Mesothelial cell of epicardium (in vitro differentiated cells): Measurements from ENCODE around the gene PTPRK. TPM values are rescaled to one million over a fixed set of nuclear protein-coding genes. Genes with fewer than 3 reads are reported as not detected.
A peak's percentile ranks its signal among the peaks of the same experiment; 100 is the strongest.

Experiments
- DNase-seq, 2 experiments: peaks; one replicate each; pipeline ENCODE4 v3.0.0; 2021; ENCODE audit warnings: low spot score in 2 of 2; ENCODE audit not compliant: unreplicated experiment in 2 of 2
- H3K27ac Mint-ChIP-seq: 2 replicates; pipeline ENCODE4 v1.8.0; 2021; ENCODE audit warnings: mixed read lengths
- H3K27me3 Mint-ChIP-seq: 2 replicates; pipeline ENCODE4 v1.8.0; 2021; ENCODE audit warnings: low read depth, mixed read lengths
- H3K36me3 Mint-ChIP-seq: 2 replicates; pipeline ENCODE4 v1.8.0; 2021; ENCODE audit warnings: mixed read lengths
- H3K4me1 Mint-ChIP-seq: 2 replicates; pipeline ENCODE4 v1.8.0; 2021; ENCODE audit warnings: mixed read lengths
- H3K4me3 Mint-ChIP-seq: 2 replicates; pipeline ENCODE4 v1.8.0; 2021; ENCODE audit warnings: mild to moderate bottlenecking, moderate library complexity, mixed read lengths
- H3K9me3 Mint-ChIP-seq: 2 replicates; pipeline ENCODE4 v1.8.0; 2021; ENCODE audit warnings: mixed read lengths
- total RNA-seq: library from RNA; stranded (reverse); gene quantifications from 3 replicates; pipeline ENCODE4 v1.2.1, GENCODE V29; 2021
- TF ChIP-seq, protein P1 (sequence below): fragments of 200-600 bp; sonication (generic); IDR thresholded peaks from one replicate; pipeline ENCODE4 v1.5.0; 2021; ENCODE audit warnings: antibody characterized with exemption; ENCODE audit not compliant: unreplicated experiment

The PTPRK gene
- total RNA-seq, 1 donor from 2014 or later, result 93.7 TPM

DNA sequence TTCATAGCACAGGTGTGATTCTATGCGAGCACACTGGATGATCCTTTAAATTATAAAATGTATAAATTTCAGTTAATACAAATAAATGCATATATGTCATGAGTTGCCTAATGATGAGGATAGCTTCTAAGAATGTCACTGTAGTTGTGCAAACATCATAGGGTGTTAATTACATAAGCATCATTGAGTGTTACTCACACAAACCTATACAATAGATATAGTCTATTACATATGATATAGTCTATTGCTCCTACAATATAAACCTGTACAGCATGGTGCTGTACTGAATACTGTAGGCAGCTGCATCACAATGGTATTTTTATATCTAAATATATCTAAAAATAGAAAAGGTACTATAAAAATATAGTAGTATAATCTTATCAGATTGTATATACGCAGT, 159.0 kb downstream of the PTPRK start:
- Mint-ChIP-seq H3K4me3 (no peak overlapping the region), H3K36me3 (peaks cover 2% of the 10 kb centered on the region), H3K4me1 (peaks cover 8% of the 10 kb centered on the region), H3K9me3 (peaks cover 5% of the 10 kb centered on the region), H3K27ac (no peak overlapping the region), H3K27me3 (no peaks in the 10 kb centered on the region)
- DNase-seq, result no peak
- TF ChIP-seq, protein P1, sequence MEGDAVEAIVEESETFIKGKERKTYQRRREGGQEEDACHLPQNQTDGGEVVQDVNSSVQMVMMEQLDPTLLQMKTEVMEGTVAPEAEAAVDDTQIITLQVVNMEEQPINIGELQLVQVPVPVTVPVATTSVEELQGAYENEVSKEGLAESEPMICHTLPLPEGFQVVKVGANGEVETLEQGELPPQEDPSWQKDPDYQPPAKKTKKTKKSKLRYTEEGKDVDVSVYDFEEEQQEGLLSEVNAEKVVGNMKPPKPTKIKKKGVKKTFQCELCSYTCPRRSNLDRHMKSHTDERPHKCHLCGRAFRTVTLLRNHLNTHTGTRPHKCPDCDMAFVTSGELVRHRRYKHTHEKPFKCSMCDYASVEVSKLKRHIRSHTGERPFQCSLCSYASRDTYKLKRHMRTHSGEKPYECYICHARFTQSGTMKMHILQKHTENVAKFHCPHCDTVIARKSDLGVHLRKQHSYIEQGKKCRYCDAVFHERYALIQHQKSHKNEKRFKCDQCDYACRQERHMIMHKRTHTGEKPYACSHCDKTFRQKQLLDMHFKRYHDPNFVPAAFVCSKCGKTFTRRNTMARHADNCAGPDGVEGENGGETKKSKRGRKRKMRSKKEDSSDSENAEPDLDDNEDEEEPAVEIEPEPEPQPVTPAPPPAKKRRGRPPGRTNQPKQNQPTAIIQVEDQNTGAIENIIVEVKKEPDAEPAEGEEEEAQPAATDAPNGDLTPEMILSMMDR, result no peak

DNA sequence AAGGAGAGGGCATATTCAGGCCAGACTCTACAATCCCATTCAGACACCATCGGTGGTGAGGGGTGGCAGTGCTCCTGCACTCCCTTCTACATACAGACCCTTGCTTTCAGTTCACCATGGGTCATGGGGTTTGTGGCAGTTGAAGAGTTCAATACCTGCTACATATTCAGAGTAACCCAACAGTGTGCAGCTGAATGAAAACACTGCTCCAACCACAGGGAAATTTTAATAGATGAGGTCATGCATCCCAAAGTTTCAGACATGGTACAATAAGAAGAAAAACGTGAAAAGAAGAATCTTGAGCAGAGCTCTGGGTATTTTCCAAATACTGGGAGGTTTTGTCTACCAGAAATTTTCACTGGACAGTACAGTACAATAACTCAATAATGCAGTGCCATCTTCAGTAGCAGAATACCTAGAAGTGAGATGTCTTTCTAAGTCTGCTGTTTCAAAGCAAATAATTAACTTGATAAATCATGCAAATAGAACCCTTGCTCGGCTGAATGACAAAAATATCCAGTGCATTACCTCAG, 162.1 kb downstream of the PTPRK start:
- H3K27me3 Mint-ChIP-seq, result no peaks in the 10 kb centered on the region
- H3K27ac Mint-ChIP-seq, result no peak overlapping the region
- H3K4me1 Mint-ChIP-seq, result peaks cover 6% of the 10 kb centered on the region
- H3K4me3 Mint-ChIP-seq, result no peak overlapping the region
- DNase-seq, result no peak
- H3K36me3 Mint-ChIP-seq, result peaks cover 2% of the 10 kb centered on the region
- peaks cover 5% of the 10 kb centered on the region for H3K9me3 Mint-ChIP-seq
- TF ChIP-seq, protein P1, result no peak

DNA sequence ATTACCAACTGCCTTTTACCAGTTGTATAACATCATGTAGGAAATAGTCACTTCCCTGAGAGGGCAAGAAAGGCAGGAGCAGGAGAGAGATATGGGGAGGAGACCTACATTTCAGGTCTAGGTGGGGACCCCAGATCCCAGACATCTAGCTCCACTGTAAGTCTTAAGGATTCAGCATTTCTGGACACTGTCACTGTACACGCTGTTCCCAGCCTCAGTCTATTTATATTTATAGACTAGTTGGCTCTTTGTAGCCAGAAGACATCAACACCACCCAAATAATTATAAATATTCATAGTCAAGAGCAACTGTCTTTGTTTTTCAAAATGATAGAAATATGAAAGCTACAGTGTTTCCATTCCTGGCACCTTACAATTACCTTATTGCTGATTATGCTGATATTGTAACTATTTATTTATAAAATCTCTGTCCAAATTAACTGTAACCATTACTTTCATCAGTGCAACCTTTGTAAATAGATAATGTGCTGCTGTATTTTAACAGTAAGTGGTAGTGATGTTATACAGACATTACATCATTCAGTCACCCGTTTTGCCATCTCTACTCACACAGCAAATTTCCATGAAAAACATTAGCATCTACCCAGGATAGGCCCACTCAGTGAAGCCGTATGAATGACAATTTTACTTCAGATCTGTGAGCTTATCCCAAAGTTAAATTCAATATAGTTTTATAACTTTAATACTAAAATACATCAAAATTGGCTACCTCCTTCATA, 162.8 kb downstream of the PTPRK start:
- peaks cover 6% of the 10 kb centered on the region for H3K4me1 Mint-ChIP-seq
- H3K27ac Mint-ChIP-seq, result no peak overlapping the region

DNA sequence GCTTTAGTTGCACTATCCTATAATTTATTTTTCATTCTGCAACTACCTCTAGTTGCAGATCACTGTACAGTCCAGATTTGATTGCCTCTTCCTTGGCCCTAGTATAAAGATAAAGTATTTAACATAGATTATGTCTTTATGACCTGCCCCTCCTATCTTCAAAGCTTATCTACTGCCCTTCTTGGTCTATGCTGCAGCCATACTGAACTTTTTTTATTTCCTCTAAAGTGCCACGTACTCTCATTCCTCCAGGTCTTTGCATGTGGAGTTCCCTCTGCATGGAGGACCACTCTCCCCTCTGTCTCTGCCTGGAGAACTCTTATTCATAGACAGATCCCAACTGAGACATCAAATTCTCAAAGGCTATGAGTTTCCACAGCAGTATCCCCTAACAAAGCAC, 168.0 kb downstream of the PTPRK start:
- Mint-ChIP-seq H3K4me1 (peaks cover 25% of the 10 kb centered on the region), H3K36me3 (no peaks in the 10 kb centered on the region), H3K27ac (no peak overlapping the region)

More for the DNA sequence above, 162.8 kb downstream of the PTPRK start:
- Mint-ChIP-seq H3K9me3 (peaks cover 5% of the 10 kb centered on the region), H3K27me3 (no peaks in the 10 kb centered on the region), H3K4me3 (no peak overlapping the region), H3K36me3 (no peaks in the 10 kb centered on the region)
- no peak for DNase-seq
- TF ChIP-seq, protein P1, result no peak

DNA sequence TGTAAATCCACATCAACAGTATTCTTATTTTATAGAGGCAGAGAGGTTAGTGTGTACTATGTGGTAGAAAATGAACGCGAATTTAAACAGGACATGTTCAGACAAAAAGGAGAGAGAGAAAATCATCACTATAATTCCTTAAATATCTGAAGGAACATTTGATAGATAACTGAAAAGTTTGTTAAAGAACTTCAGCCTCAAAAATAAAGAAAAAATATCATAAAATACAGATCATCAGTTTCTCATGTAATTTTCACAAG, 169.2 kb downstream of the PTPRK start:
- no peak for DNase-seq
- Mint-ChIP-seq H3K4me3 (no peak overlapping the region), H3K27me3 (no peaks in the 10 kb centered on the region), H3K9me3 (no peaks in the 10 kb centered on the region), H3K27ac (peak overlapping the region; percentile 63), H3K36me3 (no peaks in the 10 kb centered on the region), H3K4me1 (peaks cover 33% of the 10 kb centered on the region)
- TF ChIP-seq, protein P1, result no peak

More for the DNA sequence above, 168.0 kb downstream of the PTPRK start:
- Mint-ChIP-seq H3K4me3 (no peak overlapping the region), H3K27me3 (no peaks in the 10 kb centered on the region), H3K9me3 (no peaks in the 10 kb centered on the region)
- TF ChIP-seq, protein P1, result no peak
- no peak for DNase-seq
